D721Med (cell line): ENCODE data around the gene CCDC24.

Experiments used
- DNase-seq: peaks from one replicate; pipeline ENCODE4 v3.0.0; 2011; ENCODE audit warnings: low spot score; ENCODE audit not compliant: insufficient read length
- FAIRE-seq: peaks from 2 replicates; lab custom pipeline; 2011; peaks lifted over from hg19 to GRCh38; lab: Jason Lieb, UNC
- TF ChIP-seq, protein P1 (sequence below): IDR thresholded peaks from 2 replicates; pipeline ENCODE4 v1.5.1; 2012; ENCODE audit warnings: mild to moderate bottlenecking, control low read depth; ENCODE audit not compliant: insufficient read depth; ENCODE audit errors: missing control alignments

CCDC24 gene

DNA sequence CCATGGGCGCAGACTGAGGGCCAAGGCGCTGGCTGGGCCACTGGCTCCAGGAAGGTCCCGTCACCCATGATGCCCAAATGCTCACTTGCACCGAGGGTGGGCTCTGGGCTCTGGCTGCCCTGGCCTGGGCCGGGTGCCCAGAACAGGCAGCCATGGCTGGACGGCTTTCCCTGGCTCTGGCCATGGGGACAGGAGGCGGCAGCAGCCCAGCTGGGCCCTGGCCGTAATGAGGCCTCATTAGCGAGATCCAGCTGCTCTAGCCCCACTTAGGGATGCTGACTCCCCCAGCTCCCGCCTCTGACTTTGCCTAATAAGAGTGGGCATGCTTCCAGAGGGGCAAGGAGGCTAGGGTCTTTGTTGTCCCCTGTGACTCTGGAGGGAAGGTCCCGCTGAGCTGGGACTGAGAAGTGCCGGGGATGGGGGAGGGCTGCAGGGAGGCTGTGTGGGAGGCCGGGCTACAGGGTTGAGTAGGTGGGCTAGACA is 28.1 kb downstream of the CCDC24 start:
- DNase-seq (no peak), FAIRE-seq (no peak)
- TF ChIP-seq, protein P1, sequence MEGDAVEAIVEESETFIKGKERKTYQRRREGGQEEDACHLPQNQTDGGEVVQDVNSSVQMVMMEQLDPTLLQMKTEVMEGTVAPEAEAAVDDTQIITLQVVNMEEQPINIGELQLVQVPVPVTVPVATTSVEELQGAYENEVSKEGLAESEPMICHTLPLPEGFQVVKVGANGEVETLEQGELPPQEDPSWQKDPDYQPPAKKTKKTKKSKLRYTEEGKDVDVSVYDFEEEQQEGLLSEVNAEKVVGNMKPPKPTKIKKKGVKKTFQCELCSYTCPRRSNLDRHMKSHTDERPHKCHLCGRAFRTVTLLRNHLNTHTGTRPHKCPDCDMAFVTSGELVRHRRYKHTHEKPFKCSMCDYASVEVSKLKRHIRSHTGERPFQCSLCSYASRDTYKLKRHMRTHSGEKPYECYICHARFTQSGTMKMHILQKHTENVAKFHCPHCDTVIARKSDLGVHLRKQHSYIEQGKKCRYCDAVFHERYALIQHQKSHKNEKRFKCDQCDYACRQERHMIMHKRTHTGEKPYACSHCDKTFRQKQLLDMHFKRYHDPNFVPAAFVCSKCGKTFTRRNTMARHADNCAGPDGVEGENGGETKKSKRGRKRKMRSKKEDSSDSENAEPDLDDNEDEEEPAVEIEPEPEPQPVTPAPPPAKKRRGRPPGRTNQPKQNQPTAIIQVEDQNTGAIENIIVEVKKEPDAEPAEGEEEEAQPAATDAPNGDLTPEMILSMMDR = no peak

DNA sequence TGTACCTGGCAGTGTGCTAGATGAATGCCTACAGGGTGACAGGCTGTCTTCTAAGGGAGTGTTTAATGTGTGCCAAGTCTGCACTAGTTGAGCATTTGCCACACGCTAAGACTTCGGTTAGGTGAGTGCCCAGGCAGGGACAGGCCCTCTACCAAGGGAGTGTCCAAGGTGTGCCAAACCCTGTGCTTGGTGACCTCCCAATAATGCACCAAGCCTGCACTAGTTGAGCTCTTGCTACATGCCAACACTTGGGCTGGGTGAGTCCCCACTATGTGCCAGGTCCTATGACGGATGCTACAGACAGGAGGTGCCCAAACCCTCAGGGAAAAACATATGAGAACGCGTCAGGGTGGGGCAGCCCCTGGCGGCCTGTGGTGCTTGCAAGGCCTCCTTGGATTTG is 29.1 kb downstream of the CCDC24 start:
- FAIRE-seq (no peak), DNase-seq (no peak)
- TF ChIP-seq, protein P1 = no peak

DNA sequence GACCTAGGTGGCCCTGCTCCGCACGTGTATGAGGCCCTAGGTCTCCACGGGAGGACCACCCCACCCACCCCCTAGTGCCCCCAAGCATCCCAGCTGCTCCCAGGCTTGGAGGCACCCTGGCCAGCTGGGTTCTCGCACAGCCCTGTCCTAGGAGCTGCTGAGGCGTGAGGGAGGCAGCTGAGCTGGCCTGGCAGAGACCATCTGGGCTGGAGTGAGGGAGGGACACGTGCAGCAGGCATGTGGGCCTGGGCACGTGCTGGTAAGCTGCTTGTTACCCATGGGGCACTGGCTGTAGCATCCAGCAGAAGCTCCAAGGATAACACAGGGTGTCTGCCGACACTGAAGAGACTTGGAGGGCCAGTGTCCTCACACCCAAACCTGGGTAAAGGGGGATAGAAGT is 29.8 kb downstream of the CCDC24 start:
- DNase-seq (no peak), FAIRE-seq (no peak)
- TF ChIP-seq, protein P1 = no peak

DNA sequence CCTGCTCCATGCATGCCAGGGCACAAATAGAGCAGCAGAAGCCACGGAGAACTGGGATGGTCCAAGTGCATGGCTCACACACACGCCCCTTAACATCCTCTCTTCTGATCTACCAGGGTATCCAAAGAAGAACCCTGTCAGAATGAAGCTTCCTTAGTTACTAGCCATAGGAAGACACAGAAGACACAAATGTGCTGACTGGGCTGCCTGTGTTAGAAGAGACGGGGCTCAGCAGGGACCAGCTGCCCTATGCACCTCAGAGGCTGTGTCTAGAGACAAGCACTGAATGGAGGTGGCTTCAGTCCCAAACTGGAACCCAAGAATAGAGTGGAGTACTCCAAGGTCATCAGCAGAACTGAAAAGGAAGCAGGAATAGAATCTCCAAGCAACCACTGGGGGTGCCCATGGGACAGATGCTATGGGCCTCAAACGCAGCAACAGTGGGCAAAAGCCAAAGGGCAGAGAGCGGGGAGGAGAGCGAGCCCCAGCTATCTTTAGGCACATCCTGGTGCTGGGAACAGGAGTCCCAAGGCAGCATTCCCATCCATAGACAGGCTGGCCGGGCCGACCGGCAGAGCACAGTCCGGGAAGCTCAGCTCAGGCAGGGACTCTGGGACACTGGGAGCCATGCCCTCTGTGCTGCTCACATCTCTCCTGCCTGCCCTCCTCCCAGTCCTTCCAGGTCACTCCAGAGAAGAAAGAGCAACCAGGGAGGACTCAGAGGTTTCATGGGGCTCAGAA is 30.4 kb downstream of the CCDC24 start:
- DNase-seq (no peak), FAIRE-seq (no peak)
- TF ChIP-seq, protein P1 = no peak

DNA sequence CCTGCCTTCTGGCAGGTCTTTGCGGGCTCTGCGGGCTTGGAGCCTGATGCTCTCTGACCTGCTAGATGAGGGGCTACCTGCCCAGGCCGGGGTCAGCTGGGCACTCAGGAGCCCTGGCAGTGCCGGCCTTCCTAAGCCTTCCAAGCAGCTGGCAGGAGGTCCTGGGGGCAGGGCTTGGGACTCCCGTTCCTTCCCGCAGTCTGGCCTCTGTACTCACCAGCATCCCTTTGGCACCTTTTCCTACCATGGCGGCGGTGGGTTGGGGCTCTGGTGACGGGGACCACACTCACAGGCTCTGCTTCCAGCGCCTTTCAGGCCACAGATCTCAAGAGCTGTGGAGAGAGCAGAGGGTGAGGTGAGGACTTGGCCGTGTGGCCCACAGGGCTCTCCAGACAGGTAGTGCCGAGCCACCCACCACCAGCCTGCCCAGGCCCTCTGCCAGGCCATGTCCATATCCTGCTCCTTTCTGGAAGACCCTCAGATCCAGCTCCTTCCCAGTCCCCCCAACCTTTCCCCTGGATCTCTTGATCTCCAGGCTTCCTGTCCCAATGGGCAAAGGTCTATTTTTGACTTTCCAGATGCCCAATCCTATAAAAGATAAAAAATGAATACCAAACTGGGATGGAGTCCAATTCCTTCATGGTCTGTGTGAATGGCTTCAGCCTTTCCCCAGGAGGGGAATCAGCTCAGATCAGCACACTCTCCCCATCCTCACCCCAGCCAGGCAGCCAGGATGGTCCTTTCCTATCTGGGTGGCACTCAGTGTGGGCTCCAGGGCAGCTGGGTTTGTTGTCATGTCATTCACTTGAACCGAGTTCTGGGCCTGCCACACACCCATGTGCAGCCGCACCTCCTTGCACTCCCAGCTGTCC is 32.9 kb downstream of the CCDC24 start:
- FAIRE-seq = no peak
- no peak for DNase-seq
- TF ChIP-seq, protein P1 = no peak

DNA sequence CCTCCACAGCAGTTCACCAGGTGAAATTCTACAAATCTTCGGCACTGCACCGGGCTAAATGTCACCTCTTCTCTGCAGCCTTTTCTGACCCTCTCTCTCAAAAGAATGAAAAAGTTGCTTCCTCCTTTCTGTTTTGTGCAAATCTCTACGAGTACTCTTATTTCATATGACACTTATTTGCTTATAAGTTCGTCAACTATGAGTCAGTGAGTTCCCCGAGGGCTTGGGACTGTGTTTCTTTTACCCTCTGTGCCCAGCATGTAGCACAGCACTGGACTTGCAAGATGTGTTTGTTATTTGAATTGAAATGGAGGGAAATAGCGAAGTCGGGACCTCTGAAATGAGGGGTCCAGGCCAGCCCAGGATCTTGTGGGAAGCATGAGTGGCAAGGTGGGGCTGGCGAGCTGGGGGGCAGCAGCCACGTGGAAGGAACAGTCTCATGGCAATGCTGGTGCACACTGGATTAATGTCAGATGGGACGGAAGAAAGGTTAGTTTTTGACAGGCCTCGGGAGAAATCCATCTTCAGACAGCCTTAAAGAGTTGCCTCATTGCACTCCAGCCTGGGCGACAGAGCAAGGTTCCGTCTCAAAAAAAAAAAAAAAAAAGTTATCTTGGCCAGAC is 33.6 kb downstream of the CCDC24 start:
- TF ChIP-seq, protein P1 = no peak
- DNase-seq = no peak
- FAIRE-seq = no peak
